A549 (cell line): Measurements from ENCODE around the gene TMEM42. TPM values are rescaled to one million over a fixed set of nuclear protein-coding genes. Genes with fewer than 3 reads are reported as not detected.

Experiments used
- ATAC-seq, 2 experiments: fragments of 200-7000 bp in 1 of 2; fragments of >200 bp in 1 of 2; cut with Nextera tagmentation in 1 of 2; cut with Tn5 transposase in 1 of 2; 3 replicates each; pipeline versions ENCODE4 v1.8.0 to v1.9.1; 2018 to 2020; ENCODE audit warnings: mild to moderate bottlenecking in 1 of 2, moderate library complexity in 1 of 2
- CTCF ChIA-PET: fragments of 300-600 bp; sonication (Branson Sonifier 250); formaldehyde crosslinking; extraction: SDS; loops from one replicate; lab custom pipeline; 2021; ENCODE audit warnings: antibody characterized with exemption, inconsistent platforms; lab: Yijun Ruan, JAX
- POLR2A ChIA-PET: fragments of 350-600 bp; formaldehyde crosslinking; extraction: SDS; loops from one replicate; lab custom pipeline; 2021; ENCODE audit warnings: antibody characterized with exemption, inconsistent platforms; lab: Yijun Ruan, JAX
- DNase-seq, 2 experiments: peaks; one replicate each; pipeline versions ENCODE4 v3.0.0 to v3.0.0-alpha.2; 2011 to 2016; ENCODE audit warnings: low read depth in 1 of 2, low spot score in 1 of 2
- FAIRE-seq: peaks from 2 replicates; lab custom pipeline; 2011; peaks lifted over from hg19 to GRCh38; lab: Jason Lieb, UNC
- H3K27ac ChIP-seq, 2 experiments: fragments of >200 bp; sonication (Bioruptor Twin); formaldehyde crosslinking; 3 replicates each; pipeline ENCODE4 v1.5.1; 2016 to 2017
- H3K4me1 ChIP-seq: fragments of >200 bp; sonication (Bioruptor Twin); formaldehyde crosslinking; 3 replicates; pipeline ENCODE4 v1.6.1; 2016
- H3K4me2 ChIP-seq: fragments of >200 bp; sonication (Bioruptor Twin); formaldehyde crosslinking; 3 replicates; pipeline ENCODE4 v1.6.1; 2016
- H3K4me3 ChIP-seq: fragments of >200 bp; sonication (Bioruptor Twin); formaldehyde crosslinking; 3 replicates; pipeline ENCODE4 v1.5.1; 2016
- H3K9me3 ChIP-seq: fragments of >200 bp; sonication (Bioruptor Twin); formaldehyde crosslinking; 3 replicates; pipeline ENCODE4 v1.6.1; 2016
- CBX8 ChIP-seq: fragments of 200-600 bp; sonication (generic); IDR thresholded peaks from 2 replicates; pipeline ENCODE4 v1.6.1; 2016
- CHD4 ChIP-seq: fragments of 200-600 bp; sonication (generic); IDR thresholded peaks from 2 replicates; pipeline ENCODE4 v1.6.1; 2016; ENCODE audit warnings: antibody characterized with exemption, mild to moderate bottlenecking, borderline replicate concordance
- E2F6 ChIP-seq: IDR thresholded peaks from 2 replicates; pipeline ENCODE4 v1.6.1; 2012; ENCODE audit warnings: low read depth, borderline replicate concordance
- EHF ChIP-seq: fragments of 250-450 bp; sonication (Bioruptor Pico); IDR thresholded peaks from 2 replicates; pipeline ENCODE4 v1.5.0; 2020; ENCODE audit warnings: mild to moderate bottlenecking
- ELK1 ChIP-seq: fragments of 150-350 bp; IDR thresholded peaks from 2 replicates; pipeline ENCODE4 v1.6.1; 2014; ENCODE audit warnings: low read depth, mild to moderate bottlenecking, low read length
- EP300 ChIP-seq, 2 experiments: fragments of >200 bp; sonication (Bioruptor Twin); formaldehyde crosslinking; IDR thresholded peaks; 2 replicates in 1 of 2; 3 replicates in 1 of 2; pipeline ENCODE4 v1.6.1; 2016 to 2017
- ESRRA ChIP-seq: fragments of 150-350 bp; IDR thresholded peaks from 2 replicates; pipeline ENCODE4 v1.6.1; 2014; ENCODE audit warnings: mild to moderate bottlenecking, low read length, borderline replicate concordance
- FOSL2 ChIP-seq, 2 experiments: fragments of 450-650 bp in 1 of 2; fragments of >200 bp in 1 of 2; sonication (Bioruptor Twin) in 1 of 2; formaldehyde crosslinking; IDR thresholded peaks; 2 replicates each; pipeline versions ENCODE4 v1.5.0 to v1.6.1; 2016 to 2020; ENCODE audit warnings: mild to moderate bottlenecking in 1 of 2, moderate library complexity in 1 of 2
- FOXS1 ChIP-seq: fragments of 250-450 bp; sonication (Bioruptor Pico); IDR thresholded peaks from 2 replicates; pipeline ENCODE4 v1.5.0; 2020; ENCODE audit warnings: mild to moderate bottlenecking, moderate library complexity
- GATA3 ChIP-seq: IDR thresholded peaks from 2 replicates; pipeline ENCODE4 v1.6.1; 2012; ENCODE audit warnings: borderline replicate concordance
- HEYL ChIP-seq: fragments of 250-450 bp; sonication (Bioruptor Pico); IDR thresholded peaks from 2 replicates; pipeline ENCODE4 v1.8.0; 2021; ENCODE audit warnings: mild to moderate bottlenecking, moderate library complexity
- HOXA7 ChIP-seq: fragments of 250-450 bp; sonication (Bioruptor Pico); IDR thresholded peaks from 2 replicates; pipeline ENCODE4 v1.5.0; 2020; ENCODE audit warnings: mild to moderate bottlenecking, moderate library complexity
- JUN ChIP-seq, 2 experiments: fragments of >200 bp; sonication (Bioruptor Twin); formaldehyde crosslinking; IDR thresholded peaks; 2 replicates in 1 of 2; 3 replicates in 1 of 2; pipeline ENCODE4 v1.6.1; 2016 to 2017
- MAZ ChIP-seq: fragments of 150-350 bp; IDR thresholded peaks from 2 replicates; pipeline ENCODE4 v1.6.1; 2014; ENCODE audit warnings: antibody characterized with exemption, low read depth, low read length, borderline replicate concordance
- NR3C1 ChIP-seq: fragments of >200 bp; sonication (Bioruptor Twin); formaldehyde crosslinking; IDR thresholded peaks from 3 replicates; pipeline ENCODE4 v1.6.1; 2017
- PBX3 ChIP-seq: IDR thresholded peaks from 2 replicates; pipeline ENCODE4 v1.6.1; 2012
- PHF8 ChIP-seq: fragments of 200-600 bp; sonication (generic); IDR thresholded peaks from 2 replicates; pipeline ENCODE4 v1.6.1; 2016; ENCODE audit warnings: low read depth, mild to moderate bottlenecking, antibody characterized with exemption, moderate library complexity, borderline replicate concordance
- POLR2A ChIP-seq: IDR thresholded peaks from 2 replicates; pipeline ENCODE4 v1.6.1; 2012; ENCODE audit warnings: mild to moderate bottlenecking, low read length
- POLR2AphosphoS2 ChIP-seq: conservative IDR thresholded peaks from 2 replicates; pipeline ENCODE4 v1.6.1; 2012; ENCODE audit warnings: low read length, improper control_type of control experiment, inconsistent platforms
- RCOR1 ChIP-seq: fragments of 150-350 bp; IDR thresholded peaks from 2 replicates; pipeline ENCODE4 v1.6.1; 2014; ENCODE audit warnings: antibody characterized with exemption, low read length, low read depth
- SMC3 ChIP-seq: fragments of >200 bp; sonication (Bioruptor Twin); formaldehyde crosslinking; IDR thresholded peaks from 3 replicates; pipeline ENCODE4 v1.6.1; 2018; ENCODE audit warnings: inconsistent platforms
- TFCP2L1 ChIP-seq: fragments of 250-450 bp; sonication (Bioruptor Pico); IDR thresholded peaks from 2 replicates; pipeline ENCODE4 v1.5.0; 2021; ENCODE audit warnings: mild to moderate bottlenecking
- TP53 ChIP-seq: fragments of 250-450 bp; sonication (Bioruptor Pico); IDR thresholded peaks from 2 replicates; pipeline ENCODE4 v1.5.0; 2021; ENCODE audit warnings: mild to moderate bottlenecking, moderate library complexity
- ZC3H11A ChIP-seq: fragments of 450-650 bp; IDR thresholded peaks from 2 replicates; pipeline ENCODE4 v1.6.1; 2014; ENCODE audit warnings: antibody characterized with exemption, mild to moderate bottlenecking
- ZSCAN20 ChIP-seq: fragments of 250-450 bp; sonication (Bioruptor Pico); IDR thresholded peaks from 2 replicates; pipeline ENCODE4 v1.8.0; 2022; ENCODE audit warnings: mild to moderate bottlenecking, moderate library complexity
- WGBS: methylation state at CpG from one replicate; pipeline ENCODE4 v1.1.6; 2017; ENCODE audit errors: missing lambda C conversion rate; 5-methylcytosine and 5-hydroxymethylcytosine counted together
- polyA plus RNA-seq, 4 experiments: library from polyadenylated mRNA; depleted of rRNA in 3 of 4; stranded (reverse); fragments of >200 nt; fragmentation: RNase III in 1 of 4; extraction: RNeasy Plus Mini Kit Qiagen cat#74134 plus additional on column Dnase treatment in 1 of 4; gene quantifications; 2 replicates in 3 of 4; 3 replicates in 1 of 4; pipeline ENCODE4 v1.2.3, GENCODE V29; 2011 to 2017
- TF ChIP-seq, protein P1 (sequence below): IDR thresholded peaks from 2 replicates; pipeline ENCODE4 v1.6.1; 2012
- TF ChIP-seq, protein P2 (sequence below): fragments of 450-650 bp; IDR thresholded peaks from 2 replicates; pipeline ENCODE4 v1.6.1; 2014; ENCODE audit warnings: antibody characterized with exemption

TMEM42 gene
- polyA plus RNA-seq, 2 of the 4 experiments (the other 2 are of a cell fraction): 10.0 to 18.0 TPM

DNA sequence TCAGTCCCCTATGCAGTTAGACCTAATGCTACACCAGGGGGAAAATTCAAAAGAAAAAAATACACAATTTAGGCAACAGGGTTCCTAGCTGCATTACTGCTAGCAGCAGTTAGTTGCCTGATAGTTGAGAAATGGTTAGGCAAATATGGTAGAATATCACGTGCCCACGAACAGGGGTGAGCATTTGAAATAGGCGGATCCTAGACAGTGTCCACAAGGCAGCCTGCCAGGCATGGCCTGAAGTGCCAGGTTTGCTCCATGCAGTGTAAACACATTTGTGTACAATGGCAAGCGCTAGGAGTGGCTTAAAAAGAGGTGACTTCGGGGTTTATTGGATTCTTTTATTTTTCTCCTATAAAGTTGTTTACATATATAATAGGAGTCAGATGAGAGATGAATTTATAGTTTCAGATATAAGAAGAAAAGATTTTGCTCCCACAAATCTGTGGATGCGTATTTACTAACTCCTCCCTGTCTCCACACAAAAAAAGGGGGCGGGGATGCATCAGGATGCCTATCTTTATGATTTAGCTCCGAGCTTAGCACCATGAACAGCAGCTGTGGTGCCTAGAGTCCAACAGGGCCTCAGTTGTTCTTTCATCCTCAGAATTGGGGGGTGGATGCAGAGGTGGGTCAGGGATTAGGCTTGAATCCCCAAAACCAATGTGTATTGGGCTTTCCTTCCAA lies 8.8 kb downstream of the TMEM42 start:
- 40% methylated on average over 8 of the region's 8 CpGs for WGBS
- CTCF ChIA-PET: no interaction called here
- FAIRE-seq (no peak), ATAC-seq (peak in 1 of 2 experiments; percentile 68; a peak in 3 of 6 replicates), DNase-seq (peak in 1 of 2 experiments; percentile 33)
- Histone ChIP-seq H3K4me3 (no peak overlapping the region), H3K4me1 (peaks cover 5% of the 10 kb centered on the region; the same call in 2 of the 3 replicates), H3K27ac (no peak overlapping the region), H3K9me3 (no peaks in the 10 kb centered on the region), H3K4me2 (0 out of 3 replicates have a peak overlapping the region, but pooled peaks have one; percentile 17)
- POLR2A ChIA-PET: no interaction called here
- no peak for TF ChIP-seq SMC3
- no peak for TF ChIP-seq ZSCAN20 (CRISPR knock-in tag)
- no peak for TF ChIP-seq EHF (CRISPR knock-in tag)
- TF ChIP-seq HOXA7 (CRISPR knock-in tag): no peak
- no peak for TF ChIP-seq POLR2AphosphoS2
- TF ChIP-seq ELK1: no peak
- TF ChIP-seq, protein P1, sequence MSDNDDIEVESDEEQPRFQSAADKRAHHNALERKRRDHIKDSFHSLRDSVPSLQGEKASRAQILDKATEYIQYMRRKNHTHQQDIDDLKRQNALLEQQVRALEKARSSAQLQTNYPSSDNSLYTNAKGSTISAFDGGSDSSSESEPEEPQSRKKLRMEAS: no peak
- TF ChIP-seq EP300 (IDR thresholded peaks at IDR 0.05): no peak
- TF ChIP-seq MAZ: no peak
- TF ChIP-seq RCOR1: no peak
- no peak for TF ChIP-seq PHF8
- no peak for TF ChIP-seq HEYL (CRISPR knock-in tag)
- no peak for TF ChIP-seq POLR2A
- TF ChIP-seq, protein P2, sequence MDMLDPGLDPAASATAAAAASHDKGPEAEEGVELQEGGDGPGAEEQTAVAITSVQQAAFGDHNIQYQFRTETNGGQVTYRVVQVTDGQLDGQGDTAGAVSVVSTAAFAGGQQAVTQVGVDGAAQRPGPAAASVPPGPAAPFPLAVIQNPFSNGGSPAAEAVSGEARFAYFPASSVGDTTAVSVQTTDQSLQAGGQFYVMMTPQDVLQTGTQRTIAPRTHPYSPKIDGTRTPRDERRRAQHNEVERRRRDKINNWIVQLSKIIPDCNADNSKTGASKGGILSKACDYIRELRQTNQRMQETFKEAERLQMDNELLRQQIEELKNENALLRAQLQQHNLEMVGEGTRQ: no peak
- no peak for TF ChIP-seq JUN (IDR thresholded peaks at IDR 0.05)

- CTCF ChIA-PET: no interaction called here
These were observed 12.6 kb downstream of the TMEM42 start, which contains the start of gene TGM4 for GRCh38 chr3:44874308-44874707. TGM4 (plus strand) TSS chr3:44874608; CDS start chr3:44874679, 71 bp downstream.

More at GRCh38 chr3:44874308-44874707, 12.6 kb downstream of the TMEM42 start, which contains the start of gene TGM4:
- no peak for ATAC-seq
- Histone ChIP-seq H3K27ac (no peak within 1 kb of the TSS), H3K4me1 (peaks cover 5% of the 10 kb centered on the region; the same call in 2 of the 3 replicates), H3K9me3 (no peaks in the 10 kb centered on the region), H3K4me3 (no peak within 1 kb of the TSS), H3K4me2 (no peak within 1 kb of the TSS)
- FAIRE-seq: no peak
- POLR2A ChIA-PET: no interaction called here
- DNase-seq: no peak
- TF ChIP-seq RCOR1 (no peak), POLR2AphosphoS2 (no peak), CBX8 (no peak), EP300 (IDR thresholded peaks at IDR 0.05) (no peak), CHD4 (no peak), PBX3 (no peak), ESRRA (no peak), FOSL2 (IDR thresholded peaks at IDR 0.05) (no peak), FOSL2 (CRISPR knock-in tag; IDR thresholded peaks at IDR 0.05) (no peak), TFCP2L1 (CRISPR knock-in tag) (no peak), ZSCAN20 (CRISPR knock-in tag) (no peak), JUN (IDR thresholded peaks at IDR 0.05) (no peak), E2F6 (no peak), GATA3 (no peak), TP53 (CRISPR knock-in tag) (no peak), POLR2A (no peak), ZC3H11A (no peak), SMC3 (no peak), FOXS1 (CRISPR knock-in tag) (no peak), NR3C1 (no peak)
- WGBS: 68% methylated on average over 5 of the region's 5 CpGs
